Uterus (tissue), 4 donors: ENCODE measurements around the gene MAML2. TPM values are rescaled to one million over a fixed set of nuclear protein-coding genes. Genes with fewer than 3 reads are reported as not detected.

Experiments
- DNase-seq, 2 donors: peaks; one replicate each; pipeline ENCODE4 v3.0.0-alpha.2; 2019 to 2020
- H3K27ac ChIP-seq, 2 donors: fragments of 200-600 bp; sonication (generic); 1 replicate in 1 of 2; 2 replicates in 1 of 2; pipeline ENCODE4 v1.5.1; 2016 to 2018
- H3K27me3 ChIP-seq, 2 donors: fragments of 200-600 bp; sonication (generic); one replicate each; pipeline ENCODE4 v1.5.1; 2018 to 2019; ENCODE audit warnings: control low read depth in 1 of 2
- H3K36me3 ChIP-seq, 2 donors: fragments of 200-600 bp; sonication (generic); one replicate each; pipeline ENCODE4 v1.5.1; 2019; ENCODE audit warnings: control low read depth in 1 of 2
- H3K4me1 ChIP-seq, 2 donors: fragments of 200-600 bp; sonication (generic); one replicate each; pipeline ENCODE4 v1.5.1; 2018 to 2019; ENCODE audit warnings: control low read depth in 1 of 2
- H3K4me3 ChIP-seq, 2 donors: fragments of 200-600 bp; sonication (generic); 1 replicate in 1 of 2; 2 replicates in 1 of 2; pipeline ENCODE4 v1.5.1; 2018 to 2019; ENCODE audit warnings: mild to moderate bottlenecking in 1 of 2
- H3K9me3 ChIP-seq, 2 donors: fragments of 200-600 bp; sonication (generic); one replicate each; pipeline ENCODE4 v1.5.1; 2019; ENCODE audit warnings: control low read depth in 1 of 2
- CTCF ChIP-seq, 4 experiments: fragments of 200-600 bp in 2 of 4; fragments of 450-650 bp in 2 of 4; sonication (generic) in 2 of 4; IDR thresholded peaks; one replicate each; pipeline ENCODE4 v1.5.1; 2016 to 2019; ENCODE audit warnings: antibody characterized with exemption in 4 of 4, mild to moderate bottlenecking in 2 of 4, moderate library complexity in 1 of 4
- POLR2A ChIP-seq, 2 donors: fragments of 450-650 bp; IDR thresholded peaks; one replicate each; pipeline ENCODE4 v1.6.1; 2016; ENCODE audit warnings: antibody characterized with exemption in 2 of 2, mild to moderate bottlenecking in 1 of 2, moderate library complexity in 1 of 2
- intact Hi-C: fragments of 100-400 bp; cut with DNase I; formaldehyde crosslinking; loops from one replicate; pipeline ENCODE4 v1.15.1; 2023; ENCODE audit warnings: low total_unique reads
- total RNA-seq, 4 donors: library from RNA; depleted of rRNA in 3 of 4; stranded (reverse); fragments of >200 nt in 3 of 4; gene quantifications; one replicate each; pipeline versions ENCODE4 v1.1.0 to v1.2.4, GENCODE V29; 2014 to 2023
- donor health status: DM: yes; HTN: yes; CAD: no.

The MAML2 gene
- total RNA-seq, 4 donors from 2014 or later, result 8.2 to 35.9 (median 19.8) TPM

DNA sequence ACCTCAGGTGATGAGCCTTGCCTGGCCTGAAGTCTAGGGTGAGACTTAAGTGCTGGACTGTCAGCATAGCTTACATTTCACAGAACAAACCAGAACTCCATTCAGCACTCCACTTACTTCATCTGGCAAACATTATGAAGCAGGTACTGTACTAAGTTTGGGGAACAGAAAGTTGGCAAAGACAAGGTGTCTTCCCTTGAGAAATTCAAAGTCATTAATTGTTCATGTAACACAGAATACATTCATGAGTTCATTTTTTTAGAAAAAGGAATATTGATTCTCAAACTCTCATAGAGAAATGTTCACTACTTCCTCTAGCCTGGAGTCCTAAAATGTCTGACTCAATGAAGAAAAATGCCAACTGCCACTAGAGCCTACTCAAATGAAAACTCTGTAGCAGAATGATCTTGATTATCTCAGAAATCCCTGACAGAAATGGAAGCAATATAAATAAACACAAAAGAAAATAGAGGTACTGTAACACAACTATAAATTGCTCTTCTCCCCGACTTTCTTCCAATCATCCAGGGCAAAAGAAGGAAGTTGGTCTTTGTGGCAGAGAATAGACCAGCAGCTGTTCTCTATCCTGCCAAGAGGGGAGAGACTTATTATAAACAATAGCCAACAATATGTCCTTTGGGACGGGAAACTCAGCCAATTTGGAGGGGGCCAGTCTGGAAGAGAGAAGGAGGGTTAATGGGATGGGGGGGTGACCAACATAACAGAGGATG, 289.9 kb downstream of the MAML2 start:
- no peaks in the 10 kb centered on the region for H3K36me3 ChIP-seq
- peaks cover 0 to 5% of the 10 kb centered on the region in 2 donors for H3K4me1 ChIP-seq
- intact Hi-C loops, result no loop called here
- no peak for DNase-seq
- no peak overlapping the region for H3K4me3 ChIP-seq
- no peaks in the 10 kb centered on the region for H3K27me3 ChIP-seq
- TF ChIP-seq CTCF (IDR thresholded peaks at IDR 0.05), result no peak
- no peak for TF ChIP-seq POLR2A (IDR thresholded peaks at IDR 0.05)
- H3K9me3 ChIP-seq, result no peaks in the 10 kb centered on the region
- H3K27ac ChIP-seq, result no peak overlapping the region

DNA sequence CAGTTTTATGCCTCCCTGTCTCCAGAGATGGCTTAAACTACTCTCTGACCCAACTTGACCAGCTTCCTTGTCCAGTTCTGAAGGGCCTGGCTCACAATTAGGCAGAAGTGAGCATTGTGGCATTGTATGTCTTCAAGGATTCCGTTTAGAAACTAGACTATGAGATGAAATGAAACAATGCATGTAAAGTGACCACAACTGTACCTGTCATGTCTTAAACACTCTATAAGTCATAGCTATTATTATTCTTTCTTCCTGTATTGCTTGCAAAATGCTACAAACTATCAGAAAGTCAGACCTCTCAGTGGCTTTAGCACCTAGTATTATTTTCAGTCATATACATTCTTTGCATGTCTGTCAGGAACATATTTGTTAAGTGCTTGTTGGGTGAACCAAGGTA, 291.2 kb downstream of the MAML2 start:
- DNase-seq, result no peak
- intact Hi-C loops, result no loop called here
- Histone ChIP-seq H3K36me3 (no peaks in the 10 kb centered on the region), H3K27me3 (no peaks in the 10 kb centered on the region), H3K27ac (no peak overlapping the region), H3K4me1 (peaks cover 0 to 10% of the 10 kb centered on the region in 2 donors), H3K9me3 (no peaks in the 10 kb centered on the region), H3K4me3 (no peak overlapping the region)
- TF ChIP-seq CTCF (IDR thresholded peaks at IDR 0.05) (no peak), POLR2A (IDR thresholded peaks at IDR 0.05) (no peak)

DNA sequence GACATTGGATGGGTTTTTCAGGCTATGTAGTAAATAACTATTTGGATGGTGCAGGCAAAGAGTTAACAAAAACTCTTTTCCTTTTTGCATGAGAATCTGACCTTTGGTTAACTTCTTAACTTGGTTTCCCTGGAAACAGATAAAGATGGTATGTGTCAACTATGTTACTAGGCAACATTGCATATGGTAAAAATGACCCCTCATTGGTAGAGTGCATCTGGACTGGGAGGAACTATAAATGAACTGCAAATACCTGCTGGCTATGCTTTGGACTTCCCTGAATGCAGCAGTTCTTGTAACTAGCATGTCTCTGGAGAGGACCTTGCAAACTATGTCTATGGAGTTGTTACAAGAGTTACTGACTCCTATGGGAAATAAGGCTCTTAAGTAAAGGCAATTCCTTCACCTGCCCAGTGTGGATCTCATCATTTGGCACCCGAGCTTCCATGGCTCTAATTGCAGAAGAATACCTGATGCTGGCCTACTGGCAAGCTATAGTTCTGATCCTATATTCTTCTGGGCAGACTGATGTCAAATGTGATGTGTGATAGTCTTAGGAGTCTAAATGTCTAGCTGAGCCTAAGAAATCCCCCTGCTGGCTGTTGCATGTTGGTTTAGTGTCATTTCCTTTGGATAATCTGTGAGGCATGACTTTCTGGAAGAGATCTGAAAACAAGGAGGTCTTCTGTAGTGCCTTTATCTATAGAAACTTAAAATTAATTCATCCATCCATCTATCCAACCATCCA, 292.4 kb downstream of the MAML2 start:
- H3K36me3 ChIP-seq, result no peaks in the 10 kb centered on the region
- H3K27ac ChIP-seq, result no peak overlapping the region
- peaks cover 0 to 17% of the 10 kb centered on the region in 2 donors for H3K4me1 ChIP-seq
- no peak overlapping the region for H3K4me3 ChIP-seq
- no peak for DNase-seq
- H3K9me3 ChIP-seq, result no peaks in the 10 kb centered on the region
- intact Hi-C loops, result no loop called here
- H3K27me3 ChIP-seq, result no peaks in the 10 kb centered on the region
- TF ChIP-seq CTCF (IDR thresholded peaks at IDR 0.05) (no peak), POLR2A (IDR thresholded peaks at IDR 0.05) (no peak)

DNA sequence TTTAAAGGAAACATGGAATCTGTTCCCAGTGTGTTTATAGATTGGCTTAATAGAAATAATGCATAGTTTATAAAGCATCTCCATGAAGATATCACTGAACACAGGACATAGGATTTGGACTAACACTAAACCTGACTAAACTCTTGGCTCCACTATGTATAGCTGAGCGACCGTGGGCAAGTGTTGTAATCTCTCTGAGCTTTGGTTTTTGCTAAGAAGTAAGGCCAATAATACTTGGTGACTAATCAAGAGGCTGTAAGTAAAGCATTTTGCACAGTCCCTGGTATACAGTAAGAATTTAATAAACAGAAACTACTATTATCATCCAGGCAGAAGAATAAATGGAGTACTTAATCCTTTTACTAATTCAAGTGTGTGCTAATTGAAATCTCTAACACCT, 293.6 kb downstream of the MAML2 start:
- no peak overlapping the region for H3K4me3 ChIP-seq
- no peak for DNase-seq
- no peaks in the 10 kb centered on the region for H3K9me3 ChIP-seq
- no peak for TF ChIP-seq CTCF (IDR thresholded peaks at IDR 0.05)
- no peak for TF ChIP-seq POLR2A (IDR thresholded peaks at IDR 0.05)
- H3K27me3 ChIP-seq, result no peaks in the 10 kb centered on the region
- intact Hi-C loops, result no loop called here
- no peak overlapping the region for H3K27ac ChIP-seq
- peaks cover 0 to 12% of the 10 kb centered on the region in 2 donors for H3K4me1 ChIP-seq
- no peaks in the 10 kb centered on the region for H3K36me3 ChIP-seq
